HG02852 (cell line): ENCODE measurements around the gene LMF1.
"Not testable (repeated sequence)": the region's sequence is repeated elsewhere in the genome, so short reads cannot be mapped to it uniquely, and the experiment has no call there.

Source experiments
- ATAC-seq: cut with Tn5 transposase; IDR thresholded peaks from one replicate; pipeline ENCODE4 v1.9.1; 2021; ENCODE audit warnings: mild to moderate bottlenecking, moderate library complexity; ENCODE audit not compliant: unreplicated experiment

The LMF1 gene

GRCh38 chr16:838741-839140 lies 132.0 kb downstream of the LMF1 start:
- ATAC-seq = no peak

DNA sequence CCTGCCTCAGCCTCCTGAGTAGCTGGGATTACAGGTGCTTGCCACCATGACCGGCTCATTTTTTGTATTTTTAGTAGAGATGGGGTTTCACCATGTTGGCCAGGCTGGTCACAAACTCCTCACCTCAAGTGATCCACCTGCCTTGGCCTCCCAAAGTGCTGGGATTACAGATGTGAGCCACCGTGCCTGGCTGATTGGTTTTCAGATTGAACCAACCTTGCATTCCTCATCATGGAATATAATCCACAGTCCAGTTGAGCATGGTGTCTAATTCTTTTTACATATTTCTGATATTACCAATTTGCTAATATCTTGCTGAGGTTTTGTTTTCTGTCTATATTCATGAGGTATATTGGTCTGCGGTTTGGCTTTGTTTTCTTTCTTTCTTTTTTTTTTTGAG lies 134.0 kb downstream of the LMF1 start:
- ATAC-seq = not testable (repeated sequence)

- no peak for ATAC-seq
Observed at GRCh38 chr16:836221-836620, 134.6 kb downstream of the LMF1 start.

DNA sequence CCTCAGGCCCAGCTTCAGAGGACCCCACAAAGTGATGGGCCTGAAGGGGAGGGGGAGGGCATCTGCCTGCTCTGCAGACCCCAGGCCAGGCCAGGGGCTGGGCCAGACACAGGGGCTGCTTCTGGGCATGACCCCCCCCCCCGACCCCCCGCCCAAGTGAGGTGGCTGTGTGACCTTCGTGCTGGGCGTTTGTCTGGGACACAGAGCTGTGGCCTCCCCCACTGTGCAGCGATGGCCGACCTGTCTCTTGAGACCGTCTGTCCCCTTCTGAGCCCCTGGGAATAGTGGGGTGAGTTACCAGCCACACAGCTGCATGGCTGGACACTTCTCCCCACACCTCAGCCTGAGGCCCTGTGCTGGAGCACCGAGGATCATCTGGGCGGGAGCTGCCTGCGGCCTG lies 135.4 kb downstream of the LMF1 start:
- no peak for ATAC-seq

DNA sequence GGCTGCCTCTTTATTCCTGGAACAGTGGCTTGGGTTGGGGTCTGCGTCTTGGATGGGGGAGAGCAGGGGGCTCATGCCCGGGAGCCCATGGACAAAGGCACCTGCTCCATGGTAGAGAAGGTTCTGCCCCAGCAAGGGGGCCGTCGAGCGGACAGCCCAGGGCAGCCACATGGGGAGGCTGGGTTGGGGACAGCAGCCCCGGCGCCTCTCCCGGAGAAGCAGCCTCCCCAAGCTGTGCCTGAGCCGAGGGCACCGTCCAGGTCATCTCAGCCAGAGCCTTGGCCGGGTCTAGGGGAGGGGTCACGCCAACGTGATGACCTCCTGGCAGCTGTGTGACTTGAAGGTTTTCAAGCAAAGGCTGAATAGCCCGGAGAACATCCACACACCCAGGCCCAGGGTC lies 137.4 kb downstream of the LMF1 start:
- no peak for ATAC-seq

DNA sequence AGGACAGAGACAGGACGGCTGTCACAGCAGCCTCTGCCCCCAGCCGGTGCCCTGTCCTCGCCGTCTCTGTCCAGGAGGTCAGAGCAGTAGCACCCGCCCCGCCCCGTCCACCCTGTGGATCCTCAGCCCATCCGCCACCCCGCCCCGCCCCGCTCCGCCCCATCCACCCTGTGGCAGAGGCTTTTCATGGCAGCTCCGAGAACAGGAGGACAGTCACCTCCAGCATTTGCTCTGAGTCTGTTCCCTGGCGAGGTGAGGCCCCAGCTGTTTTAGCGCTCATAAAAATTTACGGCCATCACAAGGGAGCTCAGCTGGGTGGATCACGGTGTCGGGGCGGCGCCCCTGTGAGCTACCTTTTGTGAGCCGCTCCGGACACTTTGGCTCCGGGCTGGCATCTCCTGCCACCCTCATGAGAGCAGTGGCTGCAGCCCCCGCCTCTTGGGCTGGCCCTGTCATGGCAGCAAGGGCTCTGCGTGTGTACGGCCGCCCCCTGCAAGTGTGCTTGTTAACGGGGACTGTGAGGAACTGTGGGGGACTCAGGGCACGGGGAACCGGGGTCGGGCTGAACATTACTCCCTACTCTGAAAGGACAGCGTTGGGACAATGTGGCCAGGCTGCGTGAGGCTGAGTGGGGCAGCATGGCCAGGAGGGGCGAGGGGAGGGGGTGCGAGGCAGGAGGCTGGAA lies 138.0 kb downstream of the LMF1 start:
- no peak for ATAC-seq

GRCh38 chr16:831571-832413 lies 139.0 kb downstream of the LMF1 start:
- no peak for ATAC-seq

- no peak for ATAC-seq
Observed at GRCh38 chr16:830871-831570, 139.8 kb downstream of the LMF1 start.

DNA sequence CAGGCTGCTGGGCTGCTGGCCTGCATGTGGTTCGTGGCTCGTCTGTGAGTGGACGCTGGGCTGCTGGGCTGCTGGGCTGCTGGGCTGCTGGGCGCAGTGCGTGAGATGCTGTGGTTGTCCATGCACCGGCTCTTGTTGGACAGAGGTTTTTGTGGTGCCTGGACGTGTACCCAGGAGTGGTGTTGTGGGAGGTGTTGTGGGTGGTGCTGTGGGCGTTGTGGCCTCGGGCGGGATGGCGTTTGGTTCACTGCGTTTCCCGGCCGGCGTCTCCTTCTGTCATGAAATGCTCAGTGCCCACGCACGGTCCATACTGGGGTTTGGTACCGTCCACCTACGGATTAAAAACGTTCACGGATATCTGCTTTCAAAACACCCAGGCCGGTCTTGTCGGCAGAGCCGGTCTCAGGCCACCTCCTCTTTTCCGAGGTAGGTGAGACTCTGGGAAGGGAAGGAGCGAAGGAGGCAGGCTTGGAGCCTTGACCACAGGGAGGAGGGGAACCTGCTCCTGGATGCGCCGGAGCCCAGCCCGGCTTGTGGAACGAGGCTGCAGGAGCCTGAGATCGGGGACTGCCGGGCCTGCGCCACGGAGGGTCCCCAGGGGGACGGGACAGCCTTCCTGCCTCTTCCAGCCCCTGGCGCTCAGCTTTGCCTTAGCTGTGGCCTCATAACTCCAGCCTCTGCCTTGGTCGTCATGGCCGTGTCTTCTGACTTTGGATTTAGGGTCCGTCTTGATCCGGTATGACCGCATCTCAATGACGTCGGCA lies 140.5 kb downstream of the LMF1 start:
- ATAC-seq = no peak

DNA sequence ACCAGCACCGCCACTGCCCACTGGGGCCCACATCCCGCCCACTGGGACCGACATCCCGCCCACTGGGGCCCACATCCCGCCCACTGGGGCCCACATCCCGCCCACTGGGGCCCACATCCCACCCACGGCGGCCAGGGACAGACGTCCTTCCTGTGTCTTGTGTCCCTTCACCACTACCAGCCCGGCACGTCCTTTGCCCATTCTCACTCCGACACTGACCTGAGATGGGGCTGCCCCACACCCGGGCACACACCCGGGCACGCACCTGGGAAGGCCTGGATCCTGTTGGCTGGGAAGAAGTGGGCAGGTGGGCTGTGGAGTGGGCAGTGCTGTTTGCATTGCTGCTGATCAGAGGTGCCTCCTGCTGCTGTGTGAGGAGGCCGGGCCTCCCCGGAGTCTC lies 141.9 kb downstream of the LMF1 start:
- no peak for ATAC-seq

GRCh38 chr16:827513-827912 lies 143.3 kb downstream of the LMF1 start:
- ATAC-seq = no peak

GRCh38 chr16:825341-826061 lies 145.3 kb downstream of the LMF1 start:
- ATAC-seq = no peak

- no peak for ATAC-seq
Observed at GRCh38 chr16:824601-825000, 146.2 kb downstream of the LMF1 start.

GRCh38 chr16:824194-824593 lies 146.6 kb downstream of the LMF1 start:
- no peak for ATAC-seq

DNA sequence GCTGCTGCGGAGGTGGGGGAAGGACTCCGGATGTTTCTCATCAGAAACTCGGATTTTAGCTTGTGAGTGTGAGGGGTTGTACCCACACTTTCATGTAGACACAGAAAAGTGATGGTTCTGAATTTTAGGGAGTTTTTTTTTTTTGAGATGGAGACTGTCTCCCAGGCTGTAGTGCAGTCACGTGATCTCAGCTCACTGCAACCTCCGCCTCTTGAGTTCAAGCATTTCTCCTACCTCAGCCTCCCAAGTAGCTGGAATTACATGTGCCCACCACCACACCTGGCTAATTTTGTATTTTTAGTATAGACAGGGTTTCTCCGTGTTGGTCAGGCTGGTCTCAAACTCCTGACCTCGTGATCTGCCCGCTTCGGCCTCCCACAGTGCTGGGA lies 147.9 kb downstream of the LMF1 start:
- no peak for ATAC-seq

DNA sequence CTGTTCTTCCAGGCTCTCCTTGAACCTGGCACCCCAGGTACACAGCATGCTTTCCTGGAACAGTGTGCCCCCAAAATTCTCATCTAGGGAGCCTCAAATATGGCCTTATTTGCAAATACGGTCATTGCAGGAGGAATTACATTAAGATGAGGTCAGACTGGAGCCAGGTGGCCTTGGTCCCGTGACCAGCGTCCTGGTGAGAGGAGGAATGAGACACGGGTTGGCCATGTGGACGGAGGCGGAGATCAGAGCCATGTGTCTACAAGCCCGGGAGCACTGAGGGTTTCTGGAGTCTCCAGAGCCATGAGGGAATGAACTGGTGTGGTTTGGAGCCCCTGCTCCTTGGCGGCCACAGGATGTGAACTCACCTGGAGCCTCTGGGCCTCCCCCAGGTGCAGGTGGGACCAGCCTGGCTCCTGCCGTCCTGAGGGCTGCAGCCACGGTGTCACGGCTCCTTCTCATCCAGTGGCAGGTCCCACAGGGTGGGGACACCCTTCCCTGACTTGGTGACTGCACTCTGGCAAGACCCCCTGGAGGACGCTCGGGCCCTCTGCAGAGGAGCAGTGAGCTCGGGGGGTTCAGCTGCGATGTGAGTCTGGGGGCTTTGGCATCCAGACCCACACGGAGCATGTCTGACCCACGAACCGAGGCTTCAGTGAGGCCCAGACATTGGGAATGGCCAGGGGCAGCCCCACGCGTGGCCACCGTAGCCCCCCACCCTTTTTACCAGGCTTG lies 148.4 kb downstream of the LMF1 start:
- ATAC-seq = no peak

GRCh38 chr16:821751-822150 lies 149.0 kb downstream of the LMF1 start:
- no peak for ATAC-seq

DNA sequence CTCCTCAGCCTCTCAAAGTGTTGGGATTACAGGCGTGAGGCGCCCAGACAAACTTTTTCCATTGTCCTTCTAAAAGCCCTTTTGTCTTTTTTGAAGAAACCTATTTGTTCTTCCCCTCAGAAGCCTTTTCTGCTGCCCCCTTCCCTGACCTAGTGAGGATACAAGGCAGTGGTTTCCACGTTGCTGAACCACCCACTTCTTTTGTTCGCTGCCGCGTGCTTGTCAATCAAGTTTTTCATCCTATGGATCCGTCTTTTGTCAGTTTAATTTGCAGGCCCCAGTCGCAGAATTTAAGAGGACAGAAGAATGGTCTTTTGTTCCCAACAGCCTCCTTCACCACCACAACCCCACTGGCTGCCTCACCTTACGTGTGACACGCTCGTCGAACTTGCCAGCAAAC lies 150.0 kb downstream of the LMF1 start:
- ATAC-seq = no peak

DNA sequence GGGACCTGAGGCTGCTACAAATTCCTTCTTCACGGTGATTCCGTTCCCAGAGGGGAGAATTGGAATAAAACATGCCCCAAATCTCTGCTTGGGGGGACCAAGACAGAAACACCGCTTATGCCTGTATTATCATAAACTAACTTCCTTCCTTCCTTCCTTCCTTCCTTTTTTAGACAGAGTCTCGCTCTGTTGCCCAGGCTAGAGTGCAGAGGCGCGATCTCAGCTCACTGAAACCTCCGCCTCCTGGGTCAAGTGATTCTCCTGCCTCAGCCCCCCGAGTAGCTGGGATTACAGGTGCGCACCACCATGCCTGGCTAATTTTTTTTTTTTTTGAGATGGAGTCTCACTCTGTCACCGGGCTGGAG lies 150.8 kb downstream of the LMF1 start:
- ATAC-seq = not testable (repeated sequence)
